Neural crest cell (in vitro differentiated cells): ENCODE data around the gene CNN2. TPM values are rescaled to one million over a fixed set of nuclear protein-coding genes. Genes with fewer than 3 reads are reported as not detected.

ENCODE experiments used
- DNase-seq: peaks from one replicate; pipeline ENCODE4 v3.0.0; 2021; ENCODE audit warnings: low read depth, mixed read lengths, low spot score
- H3K27ac Mint-ChIP-seq: one replicate; pipeline ENCODE4 v1.8.0; 2021; ENCODE audit warnings: mild to moderate bottlenecking, mixed read lengths; ENCODE audit not compliant: unreplicated experiment
- H3K27me3 Mint-ChIP-seq: 2 replicates; pipeline ENCODE4 v1.8.0; 2021; ENCODE audit warnings: low read depth, mild to moderate bottlenecking, mixed read lengths
- H3K36me3 Mint-ChIP-seq: 2 replicates; pipeline ENCODE4 v1.8.0; 2021; ENCODE audit warnings: low read depth, mild to moderate bottlenecking, mixed read lengths
- H3K4me1 Mint-ChIP-seq: 2 replicates; pipeline ENCODE4 v1.8.0; 2021; ENCODE audit warnings: mixed read lengths
- H3K4me3 Mint-ChIP-seq: one replicate; pipeline ENCODE4 v1.8.0; 2021; ENCODE audit warnings: mild to moderate bottlenecking, mixed read lengths
- H3K9me3 Mint-ChIP-seq: 2 replicates; pipeline ENCODE4 v1.8.0; 2021; ENCODE audit warnings: mixed read lengths
- total RNA-seq: library from RNA; stranded (reverse); gene quantifications from 2 replicates; pipeline ENCODE4 v1.2.1, GENCODE V29; 2021
- TF ChIP-seq, protein P1 (sequence below): fragments of 200-600 bp; sonication (generic); conservative IDR thresholded peaks from 2 replicates; pipeline ENCODE4 v1.5.0; 2021; ENCODE audit warnings: antibody characterized with exemption, mild to moderate bottlenecking

Gene CNN2
- total RNA-seq, 1 donor from 2014 or later = 140 TPM

DNA sequence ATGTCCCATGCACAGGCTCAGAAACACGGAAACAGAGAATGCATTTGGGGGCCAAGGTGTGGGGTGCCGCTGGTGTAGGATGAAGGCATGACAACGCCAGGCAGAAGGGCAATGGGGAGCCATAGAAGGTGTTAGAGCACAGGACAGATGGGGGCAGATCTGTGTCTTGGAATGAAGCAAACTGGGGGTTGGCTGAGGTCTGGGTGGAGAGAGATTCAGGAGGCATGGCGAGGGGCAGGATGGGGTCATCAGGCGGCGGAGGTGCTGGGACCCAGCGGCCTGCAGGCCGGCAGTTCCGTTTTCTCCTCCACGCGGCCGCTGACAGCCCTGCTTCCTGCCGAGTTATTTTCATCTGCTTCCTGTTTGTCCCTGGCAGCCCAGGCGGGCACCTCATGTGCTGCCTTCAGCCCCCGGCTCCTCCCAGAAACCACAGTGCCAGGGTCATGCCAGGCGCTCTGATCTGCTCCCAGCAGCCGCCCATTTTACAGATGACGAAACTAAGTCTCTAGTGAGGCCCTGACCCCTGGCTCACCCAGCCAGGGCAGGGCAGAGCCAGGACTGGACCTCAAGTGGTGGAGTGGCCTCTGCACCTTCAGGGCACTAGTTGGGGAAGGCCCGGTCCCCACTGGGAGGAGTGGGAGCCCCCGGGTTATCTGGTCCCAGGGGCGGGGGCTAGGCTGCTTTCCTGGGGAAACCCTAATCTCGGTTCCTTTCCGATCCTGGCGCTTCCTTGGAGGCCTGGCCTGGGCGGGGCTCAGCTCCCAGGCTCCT lies 42.8 kb downstream of the CNN2 start:
- peak overlapping the region; percentile 14 for H3K4me3 Mint-ChIP-seq
- H3K27me3 Mint-ChIP-seq = peaks cover 75% of the 10 kb centered on the region
- H3K36me3 Mint-ChIP-seq = no peaks in the 10 kb centered on the region
- DNase-seq = no peak
- no peaks in the 10 kb centered on the region for H3K9me3 Mint-ChIP-seq
- no peak overlapping the region for H3K27ac Mint-ChIP-seq
- TF ChIP-seq, protein P1, sequence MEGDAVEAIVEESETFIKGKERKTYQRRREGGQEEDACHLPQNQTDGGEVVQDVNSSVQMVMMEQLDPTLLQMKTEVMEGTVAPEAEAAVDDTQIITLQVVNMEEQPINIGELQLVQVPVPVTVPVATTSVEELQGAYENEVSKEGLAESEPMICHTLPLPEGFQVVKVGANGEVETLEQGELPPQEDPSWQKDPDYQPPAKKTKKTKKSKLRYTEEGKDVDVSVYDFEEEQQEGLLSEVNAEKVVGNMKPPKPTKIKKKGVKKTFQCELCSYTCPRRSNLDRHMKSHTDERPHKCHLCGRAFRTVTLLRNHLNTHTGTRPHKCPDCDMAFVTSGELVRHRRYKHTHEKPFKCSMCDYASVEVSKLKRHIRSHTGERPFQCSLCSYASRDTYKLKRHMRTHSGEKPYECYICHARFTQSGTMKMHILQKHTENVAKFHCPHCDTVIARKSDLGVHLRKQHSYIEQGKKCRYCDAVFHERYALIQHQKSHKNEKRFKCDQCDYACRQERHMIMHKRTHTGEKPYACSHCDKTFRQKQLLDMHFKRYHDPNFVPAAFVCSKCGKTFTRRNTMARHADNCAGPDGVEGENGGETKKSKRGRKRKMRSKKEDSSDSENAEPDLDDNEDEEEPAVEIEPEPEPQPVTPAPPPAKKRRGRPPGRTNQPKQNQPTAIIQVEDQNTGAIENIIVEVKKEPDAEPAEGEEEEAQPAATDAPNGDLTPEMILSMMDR = no peak
- H3K4me1 Mint-ChIP-seq = peaks cover 9% of the 10 kb centered on the region

GRCh38 chr19:1070576-1070930 lies 44.1 kb downstream of the CNN2 start:
- Mint-ChIP-seq H3K4me3 (no peak overlapping the region), H3K4me1 (peaks cover 9% of the 10 kb centered on the region), H3K36me3 (no peaks in the 10 kb centered on the region), H3K9me3 (no peaks in the 10 kb centered on the region), H3K27ac (no peak overlapping the region), H3K27me3 (peaks cover 64% of the 10 kb centered on the region)
- no peak for DNase-seq
- TF ChIP-seq, protein P1 = peak; percentile 16

DNA sequence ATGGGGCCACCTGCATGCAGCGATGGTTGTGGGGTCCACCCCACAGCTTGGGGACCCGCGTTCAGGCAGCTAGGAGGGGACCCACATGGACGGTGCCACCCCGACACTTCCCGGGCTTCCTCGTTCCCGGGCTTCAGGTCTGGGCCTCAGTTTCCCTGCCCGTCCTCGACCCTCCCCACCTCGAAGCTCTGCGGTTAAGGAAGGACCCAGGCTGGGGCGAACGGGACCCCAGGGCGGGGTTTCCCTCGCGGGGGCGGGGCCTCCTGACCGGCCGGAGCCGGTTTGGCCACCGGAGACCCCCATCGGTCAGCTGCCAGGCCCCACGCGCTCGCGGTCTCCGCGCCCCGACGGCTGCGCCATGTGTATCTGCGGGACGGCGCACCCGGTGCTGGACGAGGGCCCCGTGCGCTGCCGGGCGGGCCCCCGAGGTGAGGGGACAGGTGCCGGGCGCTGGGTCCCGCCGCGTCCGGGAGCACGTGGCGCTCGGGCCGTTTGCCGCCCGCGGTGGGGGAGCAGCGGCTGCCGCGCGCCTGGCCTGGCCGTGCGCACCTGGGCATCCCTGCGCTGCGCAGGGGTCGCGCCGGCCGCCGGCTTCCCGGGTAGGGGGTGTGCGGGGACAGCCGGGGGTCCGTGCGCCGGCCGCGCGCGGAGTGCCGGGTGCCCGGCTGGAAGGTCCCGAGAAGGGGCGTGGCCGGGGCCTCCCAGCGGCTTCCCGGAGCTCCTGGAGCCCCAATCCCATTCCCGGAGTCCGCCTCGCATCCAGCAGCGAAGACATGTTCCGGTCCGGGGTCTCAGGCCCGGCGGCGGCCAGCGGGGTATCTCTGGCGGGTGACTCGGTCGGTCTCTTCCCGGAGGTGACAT lies 44.8 kb downstream of the CNN2 start:
- DNase-seq = no peak
- Mint-ChIP-seq H3K27ac (no peak overlapping the region), H3K4me3 (no peak overlapping the region), H3K4me1 (peaks cover 9% of the 10 kb centered on the region), H3K9me3 (no peaks in the 10 kb centered on the region), H3K36me3 (no peaks in the 10 kb centered on the region), H3K27me3 (peaks cover 63% of the 10 kb centered on the region)
- TF ChIP-seq, protein P1 = no peak

- DNase-seq = no peak
- peak overlapping the region; percentile 36 for H3K4me3 Mint-ChIP-seq
- H3K27me3 Mint-ChIP-seq = peaks cover 56% of the 10 kb centered on the region
- H3K27ac Mint-ChIP-seq = no peak overlapping the region
- no peaks in the 10 kb centered on the region for H3K36me3 Mint-ChIP-seq
- no peaks in the 10 kb centered on the region for H3K9me3 Mint-ChIP-seq
- TF ChIP-seq, protein P1 = no peak
- H3K4me1 Mint-ChIP-seq = peaks cover 9% of the 10 kb centered on the region
These were observed 46.1 kb downstream of the CNN2 start for GRCh38 chr19:1072371-1073015.

DNA sequence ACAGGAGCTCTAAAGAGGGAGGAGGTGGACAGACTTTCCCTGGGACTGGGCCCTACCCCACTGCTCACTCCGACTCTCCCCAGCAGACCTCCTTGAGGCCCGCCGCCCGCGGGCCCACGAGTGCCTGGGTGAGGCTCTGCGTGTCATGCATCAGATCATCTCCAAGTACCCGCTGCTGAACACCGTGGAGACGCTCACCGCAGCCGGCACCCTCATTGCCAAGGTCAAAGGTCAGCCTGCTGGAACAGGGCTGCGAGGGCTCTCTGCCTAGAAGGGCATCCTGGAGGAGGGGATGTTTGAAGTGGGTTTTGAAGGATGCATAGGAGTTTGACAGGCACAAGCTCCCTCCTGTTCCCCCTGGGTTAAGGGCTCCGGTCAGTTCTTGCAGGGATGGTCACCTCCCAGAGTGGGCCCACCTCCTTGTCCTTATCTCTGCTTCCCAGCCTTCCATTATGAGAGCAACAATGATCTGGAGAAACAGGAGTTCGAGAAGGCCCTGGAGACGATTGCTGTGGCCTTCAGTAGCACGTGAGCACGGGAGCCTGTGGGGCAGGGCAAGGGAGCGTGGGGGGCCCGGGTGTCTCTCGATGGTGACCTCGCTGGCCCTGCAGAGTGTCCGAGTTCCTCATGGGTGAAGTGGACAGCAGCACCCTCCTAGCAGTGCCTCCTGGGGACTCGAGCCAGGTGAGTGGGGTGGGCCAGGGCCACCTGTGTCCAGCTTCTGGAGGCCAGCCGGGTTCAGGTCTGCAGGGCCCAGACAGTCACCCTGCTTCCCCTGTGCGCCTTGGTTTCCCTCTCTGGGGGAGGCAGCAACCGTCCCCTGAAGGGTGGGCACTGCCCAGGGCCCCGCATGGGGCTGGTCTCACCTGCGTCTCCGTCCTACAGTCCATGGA lies 46.9 kb downstream of the CNN2 start:
- Mint-ChIP-seq H3K4me1 (peaks cover 9% of the 10 kb centered on the region), H3K36me3 (no peaks in the 10 kb centered on the region), H3K27me3 (peaks cover 52% of the 10 kb centered on the region), H3K9me3 (no peaks in the 10 kb centered on the region), H3K4me3 (no peak overlapping the region), H3K27ac (no peak overlapping the region)
- DNase-seq = no peak
- TF ChIP-seq, protein P1 = no peak
